K562 (cell line): ENCODE measurements around the gene CEMIP. TPM values are rescaled to one million over a fixed set of nuclear protein-coding genes. Genes with fewer than 3 reads are reported as not detected.

Experiments used
- ATAC-seq: fragments of 200-7000 bp; cut with Tn5 transposase; 3 replicates; pipeline ENCODE4 v1.9.1; 2020; ENCODE audit warnings: moderate library complexity
- BruUV-seq: library from RNA; stranded (reverse); fragments of 400-500 nt; replicated peaks from 2 replicates; lab custom pipeline; 2021; lab: Mats Ljungman, UMichigan
- CTCF ChIA-PET: fragments of 300-600 bp; formaldehyde crosslinking; extraction: SDS; loops from one replicate; lab custom pipeline; 2021; ENCODE audit warnings: low intra/inter-chr PET ratio; lab: Yijun Ruan, JAX
- POLR2A ChIA-PET: fragments of 300-600, 350-650 bp; sonication (Branson Sonifier 250); formaldehyde crosslinking; extraction: SDS; loops from one replicate; lab custom pipeline; 2021; ENCODE audit warnings: antibody characterized with exemption, inconsistent platforms; lab: Yijun Ruan, JAX
- DNase-seq, 4 experiments: peaks; one replicate each; pipeline versions ENCODE4 v3.0.0 to v3.0.0-alpha.2; 2011 to 2018; ENCODE audit warnings: low spot score in 3 of 4, mixed read lengths in 3 of 4; ENCODE audit errors: extremely low read depth in 1 of 4
- FAIRE-seq: peaks from 2 replicates; lab custom pipeline; 2011; peaks lifted over from hg19 to GRCh38; lab: Jason Lieb, UNC
- H2AFZ ChIP-seq: 2 replicates; pipeline ENCODE4 v1.6.0; 2011; ENCODE audit warnings: low read depth, low read length, control low read depth, inconsistent platforms
- H3K27ac ChIP-seq: fragments of 200-600 bp; 3 replicates; pipeline ENCODE4 v1.8.0; 2011; ENCODE audit warnings: low read depth, mild to moderate bottlenecking, control low read depth, inconsistent platforms, low read length, moderate library complexity, mixed read lengths; ENCODE audit errors: extremely low read depth
- H3K27me3 ChIP-seq, 2 experiments: fragments of 300-600 bp in 1 of 2; 2 replicates in 1 of 2; 3 replicates in 1 of 2; pipeline versions ENCODE4 v1.6.0 to v1.8.0; 2011; ENCODE audit warnings: inconsistent platforms in 2 of 2, low read length in 2 of 2, mild to moderate bottlenecking in 1 of 2, mixed read lengths in 1 of 2, moderate library complexity in 1 of 2; ENCODE audit not compliant: control insufficient read depth in 2 of 2, insufficient read depth in 2 of 2
- H3K36me3 ChIP-seq: fragments of 300-600 bp; 3 replicates; pipeline ENCODE4 v1.8.0; 2011; ENCODE audit warnings: mild to moderate bottlenecking, low read length, inconsistent platforms; ENCODE audit not compliant: control insufficient read depth, insufficient read depth
- H3K4me1 ChIP-seq, 2 experiments: fragments of 200-600 bp in 1 of 2; replicated peaks in 1 of 2; 2 replicates in 1 of 2; 3 replicates in 1 of 2; pipeline versions ENCODE4 v1.5.1 to v1.8.0; 2011; ENCODE audit warnings: inconsistent platforms in 2 of 2, low read length in 2 of 2, mild to moderate bottlenecking in 1 of 2, mixed read lengths in 1 of 2, moderate library complexity in 1 of 2; ENCODE audit not compliant: control insufficient read depth in 2 of 2, insufficient read depth in 2 of 2
- H3K4me2 ChIP-seq: 2 replicates; pipeline ENCODE4 v1.6.1; 2011; ENCODE audit warnings: low read length, control low read depth, inconsistent platforms, mixed read lengths; ENCODE audit not compliant: insufficient read depth
- H3K4me3 ChIP-seq: fragments of 200-600 bp; sonication (generic), shearing (Covaris generic); 2 replicates; pipeline ENCODE4 v1.5.1; 2016; ENCODE audit warnings: control low read depth, inconsistent platforms
- H3K79me2 ChIP-seq: fragments of 200-600 bp; 3 replicates; pipeline ENCODE4 v1.8.0; 2011; ENCODE audit warnings: low read length, inconsistent platforms; ENCODE audit not compliant: control insufficient read depth, insufficient read depth
- H3K9ac ChIP-seq, 2 experiments: 2 replicates each; pipeline versions ENCODE4 v1.6.0 to v1.6.1; 2011; ENCODE audit warnings: low read depth in 2 of 2, low read length in 2 of 2, control low read depth in 1 of 2, inconsistent platforms in 1 of 2, mild to moderate bottlenecking in 1 of 2, mixed read lengths in 1 of 2; ENCODE audit not compliant: insufficient read depth in 1 of 2
- H3K9me1 ChIP-seq: one replicate; pipeline ENCODE4 v1.6.0; 2011; ENCODE audit warnings: inconsistent platforms, mild to moderate bottlenecking, low read length, moderate library complexity; ENCODE audit not compliant: control insufficient read depth, insufficient read depth
- H3K9me3 ChIP-seq: replicated peaks from 2 replicates; pipeline ENCODE4 v1.5.1; 2011; ENCODE audit warnings: low read depth, low read length, inconsistent platforms; ENCODE audit not compliant: control insufficient read depth, insufficient read depth
- H4K20me1 ChIP-seq: replicated peaks from 2 replicates; pipeline ENCODE4 v1.6.1; 2011; ENCODE audit warnings: low read length, inconsistent platforms, mixed read lengths; ENCODE audit not compliant: control insufficient read depth, insufficient read depth
- ARHGAP35 ChIP-seq: fragments of 450-650 bp; IDR thresholded peaks from 2 replicates; pipeline ENCODE4 v1.6.1; 2018; ENCODE audit not compliant: partially characterized antibody
- CREB5 ChIP-seq: fragments of 250-450 bp; sonication (Bioruptor Pico); IDR thresholded peaks from 2 replicates; pipeline ENCODE4 v1.5.0; 2020; ENCODE audit warnings: mild to moderate bottlenecking
- DDX20 ChIP-seq: fragments of 450-650 bp; IDR thresholded peaks from 2 replicates; pipeline ENCODE4 v1.6.1; 2016; ENCODE audit warnings: missing genetic modification characterization, low read depth, mild to moderate bottlenecking, missing compliant biosample characterization, moderate library complexity
- DMBX1 ChIP-seq: fragments of 250-450 bp; sonication (Bioruptor Pico); IDR thresholded peaks from 2 replicates; pipeline ENCODE4 v1.8.0; 2022; ENCODE audit warnings: inconsistent platforms, mild to moderate bottlenecking, moderate library complexity, borderline replicate concordance
- FUS ChIP-seq: fragments of 200-400 bp; formaldehyde crosslinking; optimal IDR thresholded peaks from 2 replicates; pipeline ENCODE3; 2017; ENCODE audit warnings: low read depth, low read length
- HLTF ChIP-seq: fragments of 450-650 bp; IDR thresholded peaks from 2 replicates; pipeline ENCODE4 v1.6.1; 2016
- MAFK ChIP-seq: IDR thresholded peaks from 2 replicates; pipeline ENCODE4 v1.6.1; 2011; ENCODE audit warnings: low read length, improper control_type of control experiment
- NCOA4 ChIP-seq: fragments of 450-650 bp; IDR thresholded peaks from 2 replicates; pipeline ENCODE4 v1.6.1; 2018; ENCODE audit warnings: mild to moderate bottlenecking; ENCODE audit not compliant: partially characterized antibody
- NR0B1 ChIP-seq: fragments of 450-650 bp; IDR thresholded peaks from one replicate; pipeline ENCODE4 v1.6.1; 2018; ENCODE audit warnings: mild to moderate bottlenecking, moderate library complexity; ENCODE audit not compliant: partially characterized antibody
- PML ChIP-seq: IDR thresholded peaks from 2 replicates; pipeline ENCODE4 v1.6.1; 2012; ENCODE audit warnings: low read length, inconsistent platforms
- POU5F1 ChIP-seq: fragments of 150-350 bp; IDR thresholded peaks from 2 replicates; pipeline ENCODE4 v1.6.1; 2014; ENCODE audit warnings: borderline replicate concordance, low read length, low read depth, mild to moderate bottlenecking; ENCODE audit not compliant: partially characterized antibody
- TEAD1 ChIP-seq, 2 experiments: fragments of 450-650 bp in 1 of 2; sonication (generic) in 1 of 2; formaldehyde crosslinking; IDR thresholded peaks; 2 replicates each; pipeline versions ENCODE4 v1.4.0 to v1.8.0; 2020 to 2022; ENCODE audit warnings: mild to moderate bottlenecking in 2 of 2, missing genetic modification reagents in 1 of 2
- ZC3H4 ChIP-seq: sonication (generic); formaldehyde crosslinking; IDR thresholded peaks from 2 replicates; pipeline ENCODE4 v1.9.0; 2021; ENCODE audit warnings: missing genetic modification reagents, borderline replicate concordance
- ZNF146 ChIP-seq: IDR thresholded peaks from one replicate; pipeline ENCODE4 v1.6.1; 2018; ENCODE audit warnings: missing compliant biosample characterization; ENCODE audit not compliant: unreplicated experiment
- ZNF239 ChIP-seq: fragments of 250-450 bp; sonication (Bioruptor Pico); IDR thresholded peaks from 2 replicates; pipeline ENCODE4 v1.4.0; 2020; ENCODE audit warnings: mild to moderate bottlenecking
- ZNF277 ChIP-seq: fragments of 250-450 bp; sonication (Bioruptor Pico); IDR thresholded peaks from 2 replicates; pipeline ENCODE4 v1.8.0; 2022; ENCODE audit warnings: inconsistent platforms, mild to moderate bottlenecking, moderate library complexity, borderline replicate concordance
- ZNF740 ChIP-seq, 3 experiments: fragments of 200-800 bp in 1 of 3; sonication (Bioruptor generic) in 1 of 3; sonication (generic) in 1 of 3; formaldehyde crosslinking in 1 of 3; IDR thresholded peaks; 2 replicates each; pipeline versions ENCODE4 v1.6.1 to v1.8.0; 2016 to 2022; ENCODE audit warnings: mild to moderate bottlenecking in 2 of 3, missing compliant biosample characterization in 2 of 3, missing genetic modification characterization in 2 of 3, missing genetic modification reagents in 1 of 3
- WGBS: fragments of 100-300 bp; shearing (Covaris generic); methylation state at CpG from one replicate; pipeline ENCODE4 v1.1.6; 2016; ENCODE audit warnings: low coverage, mixed read lengths; ENCODE audit not compliant: insufficient coverage; ENCODE audit errors: missing lambda C conversion rate; 5-methylcytosine and 5-hydroxymethylcytosine counted together
- in situ Hi-C: fragments of 300-500 bp; cut with MboI; formaldehyde crosslinking; loops from 4 replicates; pipeline ENCODE4 v1.15.0; 2018; ENCODE audit warnings: inconsistent platforms, mixed read lengths
- intact Hi-C: fragments of 100-400 bp; cut with micrococcal nuclease; formaldehyde crosslinking; loops from 2 replicates; pipeline ENCODE4 v1.14.2; 2022
- polyA plus RNA-seq, 8 experiments: library from polyadenylated mRNA; depleted of rRNA in 4 of 8; stranded (reverse) in 5 of 8; unstranded in 3 of 8; fragments of >200 nt; fragmentation: Nextera tagmentation in 2 of 8; fragmentation: Illumina TruSeq in 1 of 8; extraction: Ambion mirVana in 2 of 8; extraction: Trizol in 1 of 8; gene quantifications; 2 replicates each; pipeline versions ENCODE4 v1.2.1 to v1.2.3, GENCODE V29; 2011 to 2014; ENCODE audit warnings: inconsistent platforms in 1 of 8, missing spikeins in 1 of 8
- total RNA-seq, 7 experiments: library from RNA; depleted of rRNA in 6 of 7; stranded (reverse); fragments of >200 nt in 6 of 7; fragmentation: Illumina TruSeq in 2 of 7; extraction: Trizol in 2 of 7; gene quantifications; 2 replicates each; pipeline versions ENCODE4 v1.2.1 to v1.2.3, GENCODE V29; 2011 to 2021; ENCODE audit warnings: low replicate concordance in 1 of 7

Gene CEMIP
- total and polyA plus RNA-seq, 9 of the 15 experiments (the other 6 are each of a cell fraction or from before 2014, with no cell fraction given): 0.33 TPM; not detected in 8

- no peak for TF ChIP-seq CREB5 (CRISPR knock-in tag)
Measured at GRCh38 chr15:80929689-80930088, 150.5 kb downstream of the CEMIP start (continued).

GRCh38 chr15:80931191-80931590 is 152.0 kb downstream of the CEMIP start:
- TF ChIP-seq FUS: no peak
- no peak for TF ChIP-seq ZNF146 (CRISPR knock-in tag)
- no peak for TF ChIP-seq ZNF239
- no peak for TF ChIP-seq ZC3H4 (CRISPR knock-in tag)
- TF ChIP-seq POU5F1: no peak
- no peak for TF ChIP-seq NCOA4
- no peak for TF ChIP-seq HLTF
- no peak for TF ChIP-seq ZNF740 (CRISPR knock-in tag; IDR thresholded peaks at IDR 0.05)
- TF ChIP-seq ZNF740 (tag; IDR thresholded peaks at IDR 0.05): no peak
- TF ChIP-seq NR0B1: no peak
- TF ChIP-seq ZNF277: no peak
- TF ChIP-seq DMBX1 (CRISPR knock-in tag): no peak
- no peak for TF ChIP-seq TEAD1 (CRISPR knock-in tag; IDR thresholded peaks at IDR 0.05)
- TF ChIP-seq ARHGAP35: no peak
- no peak for TF ChIP-seq MAFK
- no peak for TF ChIP-seq DDX20 (tag)
- TF ChIP-seq PML: no peak
- Histone ChIP-seq H3K9me1 (no peaks in the 10 kb centered on the region), H4K20me1 (0 out of 2 replicates have a peak, but pooled peaks cover 4% of the 10 kb centered on the region), H3K9me3 (no peaks in the 10 kb centered on the region), H3K79me2 (no peaks in the 10 kb centered on the region), H3K4me3 (no peak overlapping the region), H3K27me3 (peaks cover 14 to 43% of the 10 kb centered on the region in 2 experiments; a peak in 4 of 5 replicates), H2AFZ (no peak overlapping the region), H3K27ac (no peak overlapping the region), H3K36me3 (no peaks in the 10 kb centered on the region), H3K4me1 (peaks cover 0 to 13% of the 10 kb centered on the region in 2 experiments; a peak in 2 of 5 replicates), H3K4me2 (no peak overlapping the region), H3K9ac (no peak overlapping the region)
- intact Hi-C loops: no loop called here
- in situ Hi-C loops: no loop called here
- FAIRE-seq (no peak), ATAC-seq (no peak), DNase-seq (no peak)
- WGBS: 9% methylated on average over 2 of the region's 2 CpGs
- ChIA-PET CTCF (no interaction called here), POLR2A (no interaction called here)
- BruUV-seq: no TSS peak
